GM23338 (cell line): ENCODE results near the gene DENND2A. TPM values are rescaled to one million over a fixed set of nuclear protein-coding genes. Genes with fewer than 3 reads are reported as not detected.

Experiments used
- ATAC-seq: fragments of 200-7000 bp; cut with Tn5 transposase; 3 replicates; pipeline ENCODE4 v1.9.1; 2020
- DNase-seq: peaks from one replicate; pipeline ENCODE4 v3.0.0-alpha.2; 2015; ENCODE audit warnings: low spot score
- H2AFZ ChIP-seq: fragments of 200-600 bp; sonication (generic); 2 replicates; pipeline ENCODE4 v1.8.0; 2016; ENCODE audit warnings: antibody characterized with exemption, mild to moderate bottlenecking, moderate library complexity
- H3F3A ChIP-seq: fragments of 200-600 bp; sonication (generic); replicated peaks from 2 replicates; pipeline ENCODE4 v1.8.0; 2017; ENCODE audit warnings: antibody characterized with exemption, mixed run types, low read depth
- H3K27ac ChIP-seq: fragments of 200-600 bp; sonication (generic); 2 replicates; pipeline ENCODE4 v1.6.1; 2016; ENCODE audit warnings: low read depth
- H3K27me3 ChIP-seq: fragments of 200-600 bp; sonication (generic); 2 replicates; pipeline ENCODE4 v1.8.0; 2016; ENCODE audit warnings: mild to moderate bottlenecking, mixed run types, moderate library complexity; ENCODE audit not compliant: insufficient read depth
- H3K36me3 ChIP-seq: fragments of 200-600 bp; sonication (generic); 2 replicates; pipeline ENCODE4 v1.8.0; 2016; ENCODE audit warnings: mild to moderate bottlenecking; ENCODE audit not compliant: insufficient read depth
- H3K4me1 ChIP-seq: fragments of 200-600 bp; sonication (generic); 2 replicates; pipeline ENCODE4 v1.8.0; 2016; ENCODE audit warnings: mild to moderate bottlenecking, moderate library complexity; ENCODE audit not compliant: insufficient read depth
- H3K4me2 ChIP-seq: fragments of 200-600 bp; sonication (generic); 2 replicates; pipeline ENCODE4 v1.7.1; 2017; ENCODE audit warnings: mixed run types
- H3K4me3 ChIP-seq: fragments of 200-600 bp; sonication (generic); 2 replicates; pipeline ENCODE4 v1.6.1; 2016; ENCODE audit warnings: mixed run types
- H3K79me2 ChIP-seq: fragments of 200-600 bp; sonication (generic); replicated peaks from 2 replicates; pipeline ENCODE4 v1.8.0; 2017; ENCODE audit warnings: mild to moderate bottlenecking; ENCODE audit not compliant: insufficient read depth
- H3K9me2 ChIP-seq: fragments of 200-600 bp; sonication (generic); 2 replicates; pipeline ENCODE4 v1.8.0; 2017; ENCODE audit not compliant: insufficient read depth
- H4K20me1 ChIP-seq: fragments of 200-600 bp; sonication (generic); replicated peaks from 2 replicates; pipeline ENCODE4 v1.8.0; 2017; ENCODE audit warnings: mild to moderate bottlenecking; ENCODE audit not compliant: insufficient read depth
- H3K27ac Mint-ChIP-seq: 2 replicates; pipeline ENCODE4 v1.8.0; 2020; ENCODE audit warnings: inconsistent platforms, mild to moderate bottlenecking, moderate library complexity, mixed read lengths
- H3K27me3 Mint-ChIP-seq: 3 replicates; pipeline ENCODE4 v1.8.0; 2022; ENCODE audit warnings: low read depth, mild to moderate bottlenecking, moderate library complexity, mixed read lengths, inconsistent platforms; ENCODE audit not compliant: insufficient read depth, poor library complexity
- H3K36me3 Mint-ChIP-seq: 3 replicates; pipeline ENCODE4 v1.8.0; 2021; ENCODE audit warnings: low read depth, mild to moderate bottlenecking, inconsistent platforms, moderate library complexity, mixed read lengths
- H3K4me1 Mint-ChIP-seq: 3 replicates; pipeline ENCODE4 v1.8.0; 2020; ENCODE audit warnings: mild to moderate bottlenecking, inconsistent platforms, mixed read lengths
- H3K4me3 Mint-ChIP-seq: 3 replicates; pipeline ENCODE4 v1.8.0; 2021; ENCODE audit warnings: moderate library complexity, mild to moderate bottlenecking, inconsistent platforms, mixed read lengths
- H3K9me3 Mint-ChIP-seq: 3 replicates; pipeline ENCODE4 v1.8.0; 2020; ENCODE audit warnings: moderate library complexity, mild to moderate bottlenecking, inconsistent platforms, mixed read lengths
- CREB1 ChIP-seq: fragments of 250-450 bp; sonication (Bioruptor Pico); IDR thresholded peaks from 2 replicates; pipeline ENCODE4 v1.5.0; 2020; ENCODE audit warnings: low read depth, mild to moderate bottlenecking, moderate library complexity
- CTCF ChIP-seq, 2 experiments: fragments of 200-600 bp in 1 of 2; sonication (generic) in 1 of 2; conservative IDR thresholded peaks; 2 replicates each; pipeline versions ENCODE4 v1.5.1 to v1.6.1; 2016 to 2017; ENCODE audit warnings: antibody characterized with exemption in 2 of 2, low read depth in 2 of 2, mild to moderate bottlenecking in 2 of 2, moderate library complexity in 1 of 2
- EZH2 ChIP-seq: fragments of 200-600 bp; sonication (generic); IDR thresholded peaks from one replicate; pipeline ENCODE4 v1.8.0; 2017; ENCODE audit warnings: antibody characterized with exemption, mild to moderate bottlenecking, low read depth; ENCODE audit not compliant: unreplicated experiment
- EZH2phosphoT487 ChIP-seq: fragments of 200-600 bp; sonication (generic); IDR thresholded peaks from one replicate; pipeline ENCODE4 v1.8.1; 2018; ENCODE audit warnings: antibody characterized with exemption; ENCODE audit not compliant: unreplicated experiment
- JUNB ChIP-seq: IDR thresholded peaks from one replicate; pipeline ENCODE4 v1.6.1; 2016; ENCODE audit warnings: antibody characterized with exemption; ENCODE audit not compliant: unreplicated experiment
- NANOG ChIP-seq: IDR thresholded peaks from 2 replicates; pipeline ENCODE4 v1.6.1; 2016; ENCODE audit warnings: antibody characterized with exemption, borderline replicate concordance
- POLR2AphosphoS5 ChIP-seq: IDR thresholded peaks from 2 replicates; pipeline ENCODE4 v1.6.1; 2016; ENCODE audit warnings: antibody characterized with exemption, low read depth
- REST ChIP-seq: IDR thresholded peaks from one replicate; pipeline ENCODE4 v1.6.1; 2018; ENCODE audit warnings: antibody characterized with exemption; ENCODE audit not compliant: unreplicated experiment
- STAT1 ChIP-seq: IDR thresholded peaks from one replicate; pipeline ENCODE4 v1.6.1; 2016; ENCODE audit warnings: antibody characterized with exemption; ENCODE audit not compliant: unreplicated experiment
- ZNF114 ChIP-seq: fragments of 250-450 bp; sonication (Bioruptor Pico); IDR thresholded peaks from 2 replicates; pipeline ENCODE4 v1.5.0; 2020; ENCODE audit warnings: mild to moderate bottlenecking, moderate library complexity
- ZNF331 ChIP-seq: fragments of 250-450 bp; sonication (Bioruptor Pico); IDR thresholded peaks from 2 replicates; pipeline ENCODE4 v1.5.0; 2020; ENCODE audit warnings: low read depth, mild to moderate bottlenecking, moderate library complexity
- ZNF462 ChIP-seq: fragments of 250-450 bp; sonication (Bioruptor Pico); IDR thresholded peaks from 2 replicates; pipeline ENCODE4 v1.5.0; 2020; ENCODE audit warnings: mild to moderate bottlenecking, moderate library complexity
- polyA plus RNA-seq: library from polyadenylated mRNA; unstranded; fragments of >200 nt; fragmentation: Nextera tagmentation; extraction: Ambion mirVana; gene quantifications from 2 replicates; pipeline ENCODE4 v1.2.1, GENCODE V29; 2016
- total RNA-seq: library from RNA; depleted of rRNA; stranded (reverse); fragments of >200 nt; shearing (Covaris generic); gene quantifications from 2 replicates; pipeline ENCODE4 v1.2.3, GENCODE V29; 2014
- TF ChIP-seq, protein P1 (sequence below): IDR thresholded peaks from 2 replicates; pipeline ENCODE4 v1.6.1; 2016; ENCODE audit warnings: antibody characterized with exemption

Gene DENND2A
- total and polyA plus RNA-seq, 2 experiments from 2014 or later = 1.7 to 5.6 TPM

GRCh38 chr7:140669352-140669751, 28.7 kb upstream of the DENND2A start (continued):
- no peak for TF ChIP-seq STAT1
- no peak for TF ChIP-seq EZH2phosphoT487
- TF ChIP-seq JUNB = no peak

DNA sequence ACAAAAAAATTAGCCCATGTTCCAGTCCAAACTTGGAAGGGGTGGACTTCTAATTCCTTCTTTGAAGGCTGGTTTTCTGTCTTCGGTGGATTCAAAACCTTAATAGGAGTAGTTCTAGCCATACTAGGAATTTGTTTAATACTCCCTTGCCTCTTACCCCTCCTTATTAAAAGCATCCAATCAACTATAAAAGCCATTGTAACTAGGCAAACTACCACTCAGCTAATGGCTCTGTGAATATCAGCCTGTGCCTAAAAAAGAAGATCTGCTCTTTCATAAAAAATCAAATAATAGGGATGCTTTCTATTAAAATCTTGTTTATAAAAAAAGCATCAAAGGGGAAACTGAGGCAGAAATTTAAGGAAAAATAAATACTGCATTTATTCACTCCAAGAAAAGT, 28.0 kb upstream of the DENND2A start:
- no peaks in the 10 kb centered on the region for H3K36me3 ChIP-seq
- Mint-ChIP-seq H3K4me3 (no peak overlapping the region), H3K27me3 (peaks cover 14% of the 10 kb centered on the region), H3K9me3 (no peaks in the 10 kb centered on the region; the same call in 2 of the 3 replicates), H3K4me1 (peaks cover 15% of the 10 kb centered on the region), H3K27ac (no peak overlapping the region), H3K36me3 (no peaks in the 10 kb centered on the region; the same call in 2 of the 3 replicates)
- H4K20me1 ChIP-seq = no peaks in the 10 kb centered on the region
- no peaks in the 10 kb centered on the region for H3K9me2 ChIP-seq
- no peaks in the 10 kb centered on the region for H3K79me2 ChIP-seq
- TF ChIP-seq, protein P1, sequence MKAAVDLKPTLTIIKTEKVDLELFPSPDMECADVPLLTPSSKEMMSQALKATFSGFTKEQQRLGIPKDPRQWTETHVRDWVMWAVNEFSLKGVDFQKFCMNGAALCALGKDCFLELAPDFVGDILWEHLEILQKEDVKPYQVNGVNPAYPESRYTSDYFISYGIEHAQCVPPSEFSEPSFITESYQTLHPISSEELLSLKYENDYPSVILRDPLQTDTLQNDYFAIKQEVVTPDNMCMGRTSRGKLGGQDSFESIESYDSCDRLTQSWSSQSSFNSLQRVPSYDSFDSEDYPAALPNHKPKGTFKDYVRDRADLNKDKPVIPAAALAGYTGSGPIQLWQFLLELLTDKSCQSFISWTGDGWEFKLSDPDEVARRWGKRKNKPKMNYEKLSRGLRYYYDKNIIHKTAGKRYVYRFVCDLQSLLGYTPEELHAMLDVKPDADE = no peak
- TF ChIP-seq STAT1 (no peak), ZNF114 (CRISPR knock-in tag) (no peak), EZH2phosphoT487 (no peak), JUNB (no peak), EZH2 (no peak), NANOG (no peak), ZNF462 (CRISPR knock-in tag) (no peak), ZNF331 (no peak), CTCF (conservative IDR thresholded peaks at IDR 0.05; ENCODE audit: low read depth in 2 of 2) (no peak), POLR2AphosphoS5 (no peak), REST (no peak), CREB1 (no peak)
- no peaks in the 10 kb centered on the region for H3K27me3 ChIP-seq
- no peak overlapping the region for H3K27ac ChIP-seq
- H3K4me1 ChIP-seq = peaks cover 18% of the 10 kb centered on the region
- ATAC-seq (no peak), DNase-seq (no peak)
- H2AFZ ChIP-seq = no peak overlapping the region
- H3K4me2 ChIP-seq = no peak overlapping the region
- no peak overlapping the region for H3K4me3 ChIP-seq
- H3F3A ChIP-seq = 0 out of 2 replicates have a peak, but pooled peaks cover 3% of the 10 kb centered on the region
